ENCODE results near the gene NR1H3. TPM values are rescaled to one million over a fixed set of nuclear protein-coding genes. Genes with fewer than 3 reads are reported as not detected.

The NR1H3 gene
- total RNA-seq, 2 donors from 2014 or later = 11.6 to 20.4 TPM

DNA sequence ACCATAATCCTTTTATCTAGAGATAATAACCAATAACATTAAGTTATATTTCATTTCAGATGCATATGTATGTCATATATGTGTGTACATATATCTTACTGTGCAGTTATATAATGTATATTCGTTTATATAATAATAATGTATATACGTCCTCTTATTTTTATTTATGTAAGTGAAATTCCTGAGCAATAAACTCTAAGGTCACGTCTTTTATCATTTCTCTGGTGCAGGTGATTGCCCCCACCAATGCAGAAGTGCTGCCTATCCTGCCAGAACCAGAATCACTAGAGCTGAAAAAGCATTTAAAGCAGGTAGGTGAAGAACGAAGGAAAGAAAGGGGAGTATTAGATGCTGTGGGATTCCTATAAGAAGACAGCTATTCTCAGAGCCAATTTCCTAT lies 21.0 kb downstream of the NR1H3 start:
- Histone ChIP-seq H3K9me3 (no peaks in the 10 kb centered on the region), H3K4me1 (ENCODE audit: control insufficient read depth in 1 of 2, low read depth in 2 of 2) (no peaks in the 10 kb centered on the region), H3K36me3 (peaks cover 80% of the 10 kb centered on the region), H3K27me3 (replicated peaks; ENCODE audit: insufficient read depth) (no peaks in the 10 kb centered on the region), H3K27ac (no peak overlapping the region), H3K4me3 (no peak overlapping the region)
- ATAC-seq (ENCODE audit: insufficient number of reproducible peaks, low FRiP score, low read depth) (no peak), DNase-seq (ENCODE audit: low spot score) (no peak)
- TF ChIP-seq, protein P1, sequence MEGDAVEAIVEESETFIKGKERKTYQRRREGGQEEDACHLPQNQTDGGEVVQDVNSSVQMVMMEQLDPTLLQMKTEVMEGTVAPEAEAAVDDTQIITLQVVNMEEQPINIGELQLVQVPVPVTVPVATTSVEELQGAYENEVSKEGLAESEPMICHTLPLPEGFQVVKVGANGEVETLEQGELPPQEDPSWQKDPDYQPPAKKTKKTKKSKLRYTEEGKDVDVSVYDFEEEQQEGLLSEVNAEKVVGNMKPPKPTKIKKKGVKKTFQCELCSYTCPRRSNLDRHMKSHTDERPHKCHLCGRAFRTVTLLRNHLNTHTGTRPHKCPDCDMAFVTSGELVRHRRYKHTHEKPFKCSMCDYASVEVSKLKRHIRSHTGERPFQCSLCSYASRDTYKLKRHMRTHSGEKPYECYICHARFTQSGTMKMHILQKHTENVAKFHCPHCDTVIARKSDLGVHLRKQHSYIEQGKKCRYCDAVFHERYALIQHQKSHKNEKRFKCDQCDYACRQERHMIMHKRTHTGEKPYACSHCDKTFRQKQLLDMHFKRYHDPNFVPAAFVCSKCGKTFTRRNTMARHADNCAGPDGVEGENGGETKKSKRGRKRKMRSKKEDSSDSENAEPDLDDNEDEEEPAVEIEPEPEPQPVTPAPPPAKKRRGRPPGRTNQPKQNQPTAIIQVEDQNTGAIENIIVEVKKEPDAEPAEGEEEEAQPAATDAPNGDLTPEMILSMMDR (IDR thresholded peaks at IDR 0.05) = no peak

DNA sequence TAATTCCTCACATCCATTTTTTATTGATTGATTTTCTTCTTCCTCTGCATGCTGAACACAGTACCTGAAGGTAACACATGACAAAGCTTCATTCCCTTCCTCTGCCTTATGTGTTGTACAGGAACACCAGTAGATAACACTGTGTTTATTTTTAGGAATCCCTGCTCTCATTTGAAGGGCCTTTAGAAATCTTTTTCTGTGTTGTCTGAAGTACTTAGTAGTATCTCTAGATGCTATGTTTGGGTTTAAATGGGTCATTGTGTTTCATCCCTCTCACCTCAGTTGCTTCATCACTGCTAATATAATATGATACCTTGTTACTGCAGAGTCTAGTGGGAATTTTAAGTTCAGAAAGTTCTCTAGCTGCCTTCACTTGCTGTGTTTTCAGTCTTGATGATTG lies 22.3 kb downstream of the NR1H3 start:
- no peak for ATAC-seq (ENCODE audit: insufficient number of reproducible peaks, low FRiP score, low read depth)
- Histone ChIP-seq H3K36me3 (peaks cover 86% of the 10 kb centered on the region), H3K4me1 (ENCODE audit: control insufficient read depth in 1 of 2, low read depth in 2 of 2) (no peaks in the 10 kb centered on the region), H3K27me3 (replicated peaks; ENCODE audit: insufficient read depth) (no peaks in the 10 kb centered on the region), H3K4me3 (no peak overlapping the region), H3K27ac (no peak overlapping the region), H3K9me3 (no peaks in the 10 kb centered on the region)
- TF ChIP-seq, protein P1 (IDR thresholded peaks at IDR 0.05) = no peak
- no peak for DNase-seq (ENCODE audit: low spot score)

DNA sequence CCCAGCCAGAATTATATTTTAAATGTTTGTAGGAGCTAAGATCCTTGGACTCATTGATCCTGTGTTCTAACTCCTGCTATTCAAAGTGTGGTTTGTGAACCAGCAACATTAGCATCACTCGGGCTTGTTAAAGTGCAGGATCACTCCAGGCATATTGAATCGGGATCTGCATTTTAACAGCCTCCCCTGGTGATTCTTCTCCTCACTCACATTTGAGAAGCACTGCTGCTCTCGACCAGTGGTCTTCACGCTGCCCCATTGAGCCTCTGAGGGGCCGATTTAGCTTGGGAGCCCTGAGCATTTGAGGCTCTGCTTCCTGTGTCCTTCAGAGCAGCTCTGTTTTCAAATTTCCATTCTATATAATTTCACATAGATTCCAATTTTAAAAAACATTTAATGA lies 23.1 kb downstream of the NR1H3 start:
- TF ChIP-seq, protein P1 (IDR thresholded peaks at IDR 0.05) = no peak
- DNase-seq (ENCODE audit: low spot score) (no peak), ATAC-seq (ENCODE audit: insufficient number of reproducible peaks, low FRiP score, low read depth) (no peak)
- H3K36me3 ChIP-seq = peaks cover 86% of the 10 kb centered on the region
- H3K27ac ChIP-seq = no peak overlapping the region
- no peaks in the 10 kb centered on the region for H3K9me3 ChIP-seq
- H3K4me1 ChIP-seq (ENCODE audit: control insufficient read depth in 1 of 2, low read depth in 2 of 2) = no peaks in the 10 kb centered on the region
- H3K4me3 ChIP-seq = no peak overlapping the region
- H3K27me3 ChIP-seq (replicated peaks; ENCODE audit: insufficient read depth) = no peaks in the 10 kb centered on the region

DNA sequence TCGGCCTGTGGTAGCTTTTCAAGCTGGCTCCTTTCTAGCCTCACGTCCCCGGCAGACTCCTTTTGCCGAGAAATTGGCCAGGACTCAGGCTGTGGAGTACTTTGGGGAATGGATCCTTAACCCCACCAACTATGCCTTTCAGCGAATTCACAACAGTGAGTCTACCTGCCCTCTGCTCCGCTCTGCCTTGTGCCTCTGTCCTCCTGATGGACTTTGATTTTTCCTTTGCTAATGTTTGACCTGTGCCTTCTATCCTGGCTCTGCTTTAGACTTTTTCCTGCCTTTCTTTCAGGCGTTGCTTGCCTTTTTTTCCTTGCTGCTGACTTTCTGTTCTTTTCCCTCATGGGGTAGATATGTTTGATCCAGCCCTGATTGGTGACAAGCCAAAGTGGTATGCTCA lies 24.7 kb downstream of the NR1H3 start:
- TF ChIP-seq, protein P1 (IDR thresholded peaks at IDR 0.05) = no peak
- Histone ChIP-seq H3K4me1 (ENCODE audit: control insufficient read depth in 1 of 2, low read depth in 2 of 2) (no peaks in the 10 kb centered on the region), H3K27ac (no peak overlapping the region), H3K27me3 (replicated peaks; ENCODE audit: insufficient read depth) (no peaks in the 10 kb centered on the region), H3K4me3 (no peak overlapping the region), H3K9me3 (no peaks in the 10 kb centered on the region), H3K36me3 (peaks cover 82% of the 10 kb centered on the region)
- ATAC-seq (ENCODE audit: insufficient number of reproducible peaks, low FRiP score, low read depth) (no peak), DNase-seq (ENCODE audit: low spot score) (no peak)

DNA sequence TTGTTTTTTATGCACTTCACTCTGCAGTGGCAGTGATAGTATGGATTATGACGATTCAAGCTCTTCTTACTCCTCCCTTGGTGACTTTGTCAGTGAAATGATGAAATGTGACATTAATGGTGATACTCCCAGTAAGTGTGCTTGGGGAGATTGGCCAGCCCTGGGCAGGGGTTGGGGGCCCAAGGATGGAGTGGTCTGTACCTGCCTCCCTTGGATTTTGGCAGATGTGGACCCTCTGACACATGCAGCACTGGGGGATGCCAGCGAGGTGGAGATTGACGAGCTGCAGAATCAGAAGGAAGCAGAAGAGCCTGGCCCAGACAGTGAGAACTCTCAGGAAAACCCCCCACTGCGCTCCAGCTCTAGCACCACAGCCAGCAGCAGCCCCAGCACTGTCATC lies 26.4 kb downstream of the NR1H3 start:
- ATAC-seq (ENCODE audit: insufficient number of reproducible peaks, low FRiP score, low read depth) = no peak
- TF ChIP-seq, protein P1 (IDR thresholded peaks at IDR 0.05) = no peak
- Histone ChIP-seq H3K4me3 (no peak overlapping the region), H3K36me3 (peaks cover 87% of the 10 kb centered on the region), H3K27me3 (replicated peaks; ENCODE audit: insufficient read depth) (no peaks in the 10 kb centered on the region), H3K27ac (no peak overlapping the region), H3K9me3 (no peaks in the 10 kb centered on the region), H3K4me1 (ENCODE audit: control insufficient read depth in 1 of 2, low read depth in 2 of 2) (no peaks in the 10 kb centered on the region)
- no peak for DNase-seq (ENCODE audit: low spot score)

Data from thoracic aorta (tissue), 2 donors.